Lower leg skin (tissue), 4 donors: ENCODE data around the gene CACNA2D4. TPM values are rescaled to one million over a fixed set of nuclear protein-coding genes. Genes with fewer than 3 reads are reported as not detected.

Source experiments
- DNase-seq, 2 donors: peaks; one replicate each; pipeline ENCODE4 v3.0.0-alpha.2; 2019; ENCODE audit warnings: low spot score in 2 of 2
- H3K4me3 ChIP-seq: fragments of 200-600 bp; sonication (generic); 2 replicates; pipeline ENCODE4 v1.5.1; 2017; ENCODE audit warnings: mild to moderate bottlenecking, low read depth; ENCODE audit not compliant: poor library complexity, severe bottlenecking
- POLR2A ChIP-seq, 2 donors: fragments of 450-650 bp; IDR thresholded peaks; one replicate each; pipeline ENCODE4 v1.6.1; 2016 to 2017; ENCODE audit warnings: antibody characterized with exemption in 2 of 2, mild to moderate bottlenecking in 1 of 2, moderate library complexity in 1 of 2
- WGBS, 2 donors: methylation state at CpG; one replicate each; pipeline ENCODE4 v1.1.5; 2018; 5-methylcytosine and 5-hydroxymethylcytosine counted together
- intact Hi-C: fragments of 100-400 bp; cut with DNase I; formaldehyde crosslinking; loops from one replicate; pipeline ENCODE4 v1.15.0; 2023; ENCODE audit warnings: low total_unique reads
- total RNA-seq, 4 donors: library from RNA; depleted of rRNA; stranded (reverse); fragments of >200 nt; gene quantifications; one replicate each; pipeline ENCODE4 v1.1.0, GENCODE V29; 2016
- TF ChIP-seq, protein P1 (sequence below), 3 donors: fragments of 450-650 bp; IDR thresholded peaks; one replicate each; pipeline ENCODE4 v1.5.1; 2016; ENCODE audit warnings: antibody characterized with exemption in 3 of 3, mild to moderate bottlenecking in 3 of 3, moderate library complexity in 2 of 3

Gene CACNA2D4
- total RNA-seq, 4 donors from 2014 or later, result 2.3 to 4.0 (median 3.1) TPM

DNA sequence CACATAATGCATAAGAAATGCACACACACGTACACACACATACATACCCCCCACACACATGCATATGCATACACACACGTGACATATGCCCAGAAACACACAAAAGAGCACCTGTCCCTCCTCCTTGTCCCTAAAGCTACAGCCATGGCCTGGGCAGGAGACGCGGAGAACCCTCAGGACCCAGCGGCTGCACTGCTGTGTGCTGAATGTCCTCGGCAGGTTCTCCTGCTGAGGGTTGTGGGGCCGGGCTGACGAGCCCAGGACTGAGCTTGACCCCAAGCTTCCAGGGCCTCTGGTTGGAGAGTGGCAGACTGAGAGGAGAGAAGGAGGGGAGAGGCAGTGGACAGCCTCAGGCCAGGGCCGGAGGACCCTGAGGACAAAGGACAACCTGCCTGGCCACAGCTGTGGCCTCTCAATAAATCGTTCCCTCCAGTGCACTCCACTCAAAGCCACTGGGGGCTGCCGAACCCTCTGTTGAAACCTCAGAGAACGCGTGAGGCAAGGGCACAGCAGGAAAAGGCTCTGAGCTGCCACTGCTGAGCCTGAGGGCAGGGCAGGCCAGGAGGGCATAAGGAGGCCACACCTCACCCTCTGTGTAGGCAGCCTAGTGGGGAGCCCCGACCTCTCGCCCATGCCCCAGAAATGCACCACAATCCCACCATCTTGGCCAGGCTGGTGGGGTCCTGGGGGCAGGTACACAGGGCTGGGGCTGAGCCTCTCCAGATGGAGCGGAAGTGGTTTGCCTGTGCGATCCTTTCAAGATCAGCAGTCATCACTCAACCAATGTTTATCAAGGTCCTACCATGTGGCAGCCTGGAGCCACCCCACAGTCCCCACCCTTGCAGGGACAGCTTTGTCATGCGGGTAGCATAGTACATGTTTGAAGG is 3.1 kb downstream of the CACNA2D4 start:
- WGBS, 2 donors, result 84 to 88% methylated on average over 10 to 18 of the region's 18 CpGs
- peak in 1 of 2 donors; percentile 80 for DNase-seq

DNA sequence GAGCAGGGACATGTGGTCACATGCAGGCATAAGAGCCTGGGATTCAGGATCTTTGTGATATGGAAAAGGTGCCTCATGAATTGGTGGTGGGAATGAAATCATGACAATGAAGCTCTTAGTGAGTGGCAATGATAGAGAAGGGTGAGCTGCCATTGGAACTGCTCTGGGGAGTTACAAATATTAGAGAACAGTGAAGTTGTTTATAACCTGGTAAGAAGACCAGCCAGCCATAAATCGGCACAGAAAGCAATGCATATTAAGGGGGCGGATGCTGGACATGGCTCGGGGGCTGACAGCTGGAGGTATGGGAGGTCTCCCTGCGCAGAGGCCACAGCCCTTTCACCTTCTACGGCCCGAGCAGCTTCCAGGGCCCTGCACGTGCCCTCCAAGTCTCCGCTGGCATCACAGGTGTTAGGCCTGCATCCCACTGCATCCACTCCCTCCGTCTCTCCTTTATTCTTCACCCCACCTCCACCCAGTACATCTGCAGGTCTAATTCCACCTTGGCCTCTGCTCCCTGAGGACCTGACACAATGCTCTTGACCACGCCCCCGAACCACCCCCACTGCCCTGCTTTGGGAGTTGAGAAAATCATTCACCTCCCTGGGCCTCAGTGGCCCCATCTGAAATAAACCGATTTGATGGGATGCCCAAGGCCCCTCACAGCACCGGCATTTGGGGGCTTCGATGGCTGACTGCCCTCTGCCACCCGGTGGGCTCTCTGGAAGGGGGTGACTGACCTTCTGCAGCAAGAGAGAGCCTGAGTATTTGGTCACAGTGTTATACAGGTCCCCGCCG is 4.1 kb downstream of the CACNA2D4 start:
- TF ChIP-seq POLR2A (IDR thresholded peaks at IDR 0.05), result no peak
- TF ChIP-seq, protein P1, sequence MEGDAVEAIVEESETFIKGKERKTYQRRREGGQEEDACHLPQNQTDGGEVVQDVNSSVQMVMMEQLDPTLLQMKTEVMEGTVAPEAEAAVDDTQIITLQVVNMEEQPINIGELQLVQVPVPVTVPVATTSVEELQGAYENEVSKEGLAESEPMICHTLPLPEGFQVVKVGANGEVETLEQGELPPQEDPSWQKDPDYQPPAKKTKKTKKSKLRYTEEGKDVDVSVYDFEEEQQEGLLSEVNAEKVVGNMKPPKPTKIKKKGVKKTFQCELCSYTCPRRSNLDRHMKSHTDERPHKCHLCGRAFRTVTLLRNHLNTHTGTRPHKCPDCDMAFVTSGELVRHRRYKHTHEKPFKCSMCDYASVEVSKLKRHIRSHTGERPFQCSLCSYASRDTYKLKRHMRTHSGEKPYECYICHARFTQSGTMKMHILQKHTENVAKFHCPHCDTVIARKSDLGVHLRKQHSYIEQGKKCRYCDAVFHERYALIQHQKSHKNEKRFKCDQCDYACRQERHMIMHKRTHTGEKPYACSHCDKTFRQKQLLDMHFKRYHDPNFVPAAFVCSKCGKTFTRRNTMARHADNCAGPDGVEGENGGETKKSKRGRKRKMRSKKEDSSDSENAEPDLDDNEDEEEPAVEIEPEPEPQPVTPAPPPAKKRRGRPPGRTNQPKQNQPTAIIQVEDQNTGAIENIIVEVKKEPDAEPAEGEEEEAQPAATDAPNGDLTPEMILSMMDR (IDR thresholded peaks at IDR 0.05), result no peak
- peak in 1 of 2 donors; percentile 72 for DNase-seq
- no peak overlapping the region for H3K4me3 ChIP-seq
- intact Hi-C loops, result no loop called here
- WGBS, 2 donors, result 84 to 87% methylated on average over 17 of the region's 17 CpGs

More for the DNA sequence above, 3.1 kb downstream of the CACNA2D4 start:
- no peak overlapping the region for H3K4me3 ChIP-seq
- TF ChIP-seq, protein P1 (IDR thresholded peaks at IDR 0.05), result no peak
- no peak for TF ChIP-seq POLR2A (IDR thresholded peaks at IDR 0.05)
- intact Hi-C loops, result no loop called here

DNA sequence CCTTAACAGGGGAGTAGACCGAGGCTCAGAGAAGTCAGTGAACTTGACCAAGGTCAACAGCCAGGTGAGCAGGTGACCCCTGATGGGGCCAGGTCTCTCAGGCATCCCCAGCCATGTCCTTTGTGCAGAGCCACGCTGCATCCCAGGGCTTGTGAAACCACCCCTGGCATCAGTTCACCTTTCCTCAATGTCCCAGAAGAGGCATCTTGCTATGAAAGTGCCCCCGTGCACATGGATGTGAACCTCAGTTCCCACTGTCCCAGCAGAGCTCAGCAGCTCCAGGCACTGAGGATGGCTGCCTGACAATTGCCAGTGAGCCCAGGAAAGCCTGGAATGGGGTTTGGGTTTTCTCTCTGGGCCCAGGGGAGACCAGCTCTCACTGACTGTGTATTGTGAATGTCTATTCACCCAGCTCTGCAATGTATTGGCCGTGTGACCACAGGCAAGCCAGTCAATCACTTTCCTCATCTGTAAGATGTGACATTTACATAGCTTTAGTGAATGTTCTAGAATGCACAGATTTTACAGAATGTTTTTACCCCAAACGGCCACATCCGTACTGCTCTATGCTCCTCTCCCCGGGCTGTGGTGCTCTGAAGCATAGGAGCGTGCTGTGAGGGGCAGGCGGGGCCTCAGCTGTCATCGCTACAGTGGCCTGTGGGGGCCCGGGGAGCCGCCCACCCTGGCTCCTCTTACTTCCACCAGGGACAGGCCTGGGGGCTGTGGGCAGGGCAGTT is 4.9 kb downstream of the CACNA2D4 start:
- no peak overlapping the region for H3K4me3 ChIP-seq
- DNase-seq, result peak in 1 of 2 donors; percentile 59
- 66 to 75% methylated on average over 11 to 12 of the region's 12 CpGs for WGBS, 2 donors
- intact Hi-C loops, result no loop called here
- TF ChIP-seq POLR2A (IDR thresholded peaks at IDR 0.05), result no peak
- TF ChIP-seq, protein P1 (IDR thresholded peaks at IDR 0.05), result no peak

DNA sequence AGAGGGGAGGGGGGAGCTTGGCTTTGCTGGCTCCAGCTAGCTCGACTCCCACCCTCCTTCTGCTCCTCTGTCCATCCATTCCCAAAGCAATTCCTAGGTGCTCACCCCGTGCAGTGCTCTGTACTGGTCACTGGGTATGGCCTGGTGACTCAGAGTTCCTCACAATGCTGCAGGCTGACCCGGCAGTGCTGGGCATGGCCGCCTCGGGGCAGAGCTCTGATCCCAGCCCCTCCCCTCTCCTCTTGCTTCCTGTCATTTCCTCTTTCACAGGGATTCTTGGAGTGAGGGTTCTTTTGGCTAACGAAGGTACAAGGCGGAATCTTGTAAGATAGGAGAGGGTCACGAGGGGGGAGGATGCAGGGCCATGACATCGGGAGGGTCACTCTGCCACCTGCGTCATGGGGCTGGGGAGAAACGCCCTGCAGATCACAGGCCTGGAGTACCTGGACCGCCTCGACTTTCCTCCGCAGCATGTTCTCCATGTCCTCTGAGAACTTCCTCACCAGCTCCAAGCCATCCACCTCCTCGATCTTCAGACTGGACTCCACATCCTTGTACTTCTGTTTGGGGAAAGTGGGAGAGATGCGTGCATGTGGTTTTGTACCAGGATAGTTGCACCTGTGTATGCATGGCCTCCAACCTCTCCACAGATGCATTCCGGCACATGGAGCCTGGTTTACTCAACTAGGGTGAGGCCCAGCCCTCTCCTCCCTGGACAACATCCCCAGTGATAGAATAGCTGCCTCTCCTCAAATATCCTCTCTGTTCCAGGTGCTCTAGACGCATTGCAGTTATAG is 5.7 kb downstream of the CACNA2D4 start:
- 80% methylated on average over 18 of the region's 18 CpGs for WGBS, 2 donors
- H3K4me3 ChIP-seq, result no peak overlapping the region
- intact Hi-C loops, result no loop called here
- peak in 1 of 2 donors; percentile 74 for DNase-seq
- TF ChIP-seq, protein P1 (IDR thresholded peaks at IDR 0.05), result no peak
- no peak for TF ChIP-seq POLR2A (IDR thresholded peaks at IDR 0.05)
